ENCODE results near the gene PKD1.

- no peak for TF ChIP-seq SPI1 (IDR thresholded peaks at IDR 0.05; ENCODE audit: low read depth, low read length)
- TF ChIP-seq POLR2AphosphoS5 (IDR thresholded peaks at IDR 0.05; ENCODE audit: low read depth, low read length): no peak
- TF ChIP-seq POLR2A (IDR thresholded peaks at IDR 0.05; ENCODE audit: low read depth, low read length): no peak
Observed at GRCh38 chr16:2150418-2151187, 14.9 kb upstream of the PKD1 start.

Data from GM12891 (cell line).